HEK293T (cell line): ENCODE results near the gene ANKFN1.

Experiments used
- CTCF ChIA-PET: fragments of 350-600 bp; formaldehyde crosslinking; extraction: SDS; loops from one replicate; lab custom pipeline; 2021; ENCODE audit warnings: antibody characterized with exemption, inconsistent platforms; lab: Yijun Ruan, JAX
- POLR2A ChIA-PET: fragments of 350-600 bp; formaldehyde crosslinking; extraction: SDS; loops from one replicate; lab custom pipeline; 2020; ENCODE audit warnings: antibody characterized with exemption, inconsistent platforms; lab: Yijun Ruan, JAX
- DNase-seq: peaks from one replicate; pipeline ENCODE4 v3.0.0; 2012; ENCODE audit warnings: mixed read lengths; ENCODE audit errors: extremely low spot score
- ARNT ChIP-seq: fragments of 450-650 bp; IDR thresholded peaks from 2 replicates; pipeline ENCODE4 v1.6.1; 2017; ENCODE audit warnings: mild to moderate bottlenecking
- BHLHE40 ChIP-seq: fragments of 450-650 bp; IDR thresholded peaks from 2 replicates; pipeline ENCODE4 v1.6.1; 2016; ENCODE audit warnings: mild to moderate bottlenecking, moderate library complexity, borderline replicate concordance
- CTBP1 ChIP-seq: fragments of 450-650 bp; IDR thresholded peaks from 2 replicates; pipeline ENCODE4 v1.6.1; 2016; ENCODE audit warnings: borderline replicate concordance
- ELF4 ChIP-seq: fragments of 450-650 bp; IDR thresholded peaks from 2 replicates; pipeline ENCODE4 v1.6.1; 2017; ENCODE audit warnings: antibody characterized with exemption
- FOXA1 ChIP-seq: fragments of 450-650 bp; IDR thresholded peaks from 2 replicates; pipeline ENCODE4 v1.6.1; 2016; ENCODE audit warnings: mild to moderate bottlenecking
- FOXK2 ChIP-seq: fragments of 450-650 bp; IDR thresholded peaks from 2 replicates; pipeline ENCODE4 v1.6.1; 2016; ENCODE audit warnings: mild to moderate bottlenecking
- FOXM1 ChIP-seq: fragments of 450-650 bp; IDR thresholded peaks from 2 replicates; pipeline ENCODE4 v1.6.1; 2017; ENCODE audit warnings: mild to moderate bottlenecking, borderline replicate concordance
- HDGF ChIP-seq: fragments of 450-650 bp; IDR thresholded peaks from 2 replicates; pipeline ENCODE4 v1.6.1; 2017; ENCODE audit warnings: antibody characterized with exemption, borderline replicate concordance
- L3MBTL2 ChIP-seq: fragments of 450-650 bp; conservative IDR thresholded peaks from 2 replicates; pipeline ENCODE4 v1.6.1; 2016; ENCODE audit warnings: mild to moderate bottlenecking
- LEF1 ChIP-seq: fragments of 450-650 bp; IDR thresholded peaks from 2 replicates; pipeline ENCODE4 v1.6.1; 2017; ENCODE audit warnings: mild to moderate bottlenecking, borderline replicate concordance
- NFRKB ChIP-seq: fragments of 450-650 bp; IDR thresholded peaks from 2 replicates; pipeline ENCODE4 v1.6.1; 2016; ENCODE audit warnings: mild to moderate bottlenecking, moderate library complexity
- SP1 ChIP-seq: fragments of 450-650 bp; IDR thresholded peaks from 2 replicates; pipeline ENCODE4 v1.6.1; 2017
- SUZ12 ChIP-seq: fragments of 450-650 bp; IDR thresholded peaks from 2 replicates; pipeline ENCODE4 v1.6.1; 2016; ENCODE audit warnings: mild to moderate bottlenecking
- TARDBP ChIP-seq: fragments of 450-650 bp; IDR thresholded peaks from 2 replicates; pipeline ENCODE4 v1.6.1; 2016
- ZNF384 ChIP-seq: fragments of 450-650 bp; IDR thresholded peaks from 2 replicates; pipeline ENCODE4 v1.6.1; 2016
- TF ChIP-seq, protein P1 (sequence below): fragments of 450-650 bp; IDR thresholded peaks from 2 replicates; pipeline ENCODE4 v1.6.1; 2016

The ANKFN1 gene

GRCh38 chr17:56158915-56159825, 5.9 kb downstream of the ANKFN1 start:
- CTCF ChIA-PET: interaction anchor here (0.6 to 1.2 kb wide), 2 partner anchors 11 to 31 kb away, joined by 3 read pairs; no protein-coding TSS in a partner anchor
- no peak for DNase-seq
- POLR2A ChIA-PET: no interaction called here
- no peak for TF ChIP-seq CTBP1
- no peak for TF ChIP-seq L3MBTL2
- no peak for TF ChIP-seq FOXM1
- no peak for TF ChIP-seq SUZ12
- TF ChIP-seq LEF1: no peak
- no peak for TF ChIP-seq BHLHE40
- no peak for TF ChIP-seq FOXA1
- no peak for TF ChIP-seq HDGF
- TF ChIP-seq ELF4: no peak
- no peak for TF ChIP-seq FOXK2
- no peak for TF ChIP-seq NFRKB
- TF ChIP-seq, protein P1, sequence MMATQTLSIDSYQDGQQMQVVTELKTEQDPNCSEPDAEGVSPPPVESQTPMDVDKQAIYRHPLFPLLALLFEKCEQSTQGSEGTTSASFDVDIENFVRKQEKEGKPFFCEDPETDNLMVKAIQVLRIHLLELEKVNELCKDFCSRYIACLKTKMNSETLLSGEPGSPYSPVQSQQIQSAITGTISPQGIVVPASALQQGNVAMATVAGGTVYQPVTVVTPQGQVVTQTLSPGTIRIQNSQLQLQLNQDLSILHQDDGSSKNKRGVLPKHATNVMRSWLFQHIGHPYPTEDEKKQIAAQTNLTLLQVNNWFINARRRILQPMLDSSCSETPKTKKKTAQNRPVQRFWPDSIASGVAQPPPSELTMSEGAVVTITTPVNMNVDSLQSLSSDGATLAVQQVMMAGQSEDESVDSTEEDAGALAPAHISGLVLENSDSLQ: no peak
- TF ChIP-seq SP1: no peak
- TF ChIP-seq ARNT: no peak
- no peak for TF ChIP-seq TARDBP
- no peak for TF ChIP-seq ZNF384

- DNase-seq: no peak
- TF ChIP-seq ARNT (no peak), ZNF384 (no peak), NFRKB (no peak), HDGF (no peak), FOXM1 (no peak), L3MBTL2 (no peak), SUZ12 (no peak), BHLHE40 (no peak), FOXA1 (no peak), LEF1 (no peak), SP1 (no peak), FOXK2 (no peak), CTBP1 (no peak), ELF4 (no peak), TARDBP (no peak)
- TF ChIP-seq, protein P1: no peak
- ChIA-PET CTCF (interaction anchor here (0.6 to 1.2 kb wide), 2 partner anchors 10 to 30 kb away, joined by 3 read pairs; no protein-coding TSS in a partner anchor), POLR2A (no interaction called here)
These were observed 6.6 kb downstream of the ANKFN1 start for GRCh38 chr17:56159826-56160380.

GRCh38 chr17:56160422-56160821, 7.1 kb downstream of the ANKFN1 start:
- ChIA-PET POLR2A (no interaction called here), CTCF (interaction anchor here (1.2 kb wide), 1 partner anchor 10 kb away, joined by 3 read pairs; no protein-coding TSS in a partner anchor)

GRCh38 chr17:56165072-56165641, 11.9 kb downstream of the ANKFN1 start:
- DNase-seq: no peak
- POLR2A ChIA-PET: no interaction called here
- no peak for TF ChIP-seq BHLHE40
- TF ChIP-seq ARNT: no peak
- CTCF ChIA-PET: no interaction called here

More at GRCh38 chr17:56160422-56160821, 7.1 kb downstream of the ANKFN1 start:
- TF ChIP-seq NFRKB (no peak), HDGF (no peak), ZNF384 (no peak), LEF1 (no peak), SP1 (no peak), FOXM1 (no peak), FOXK2 (no peak), CTBP1 (no peak), BHLHE40 (no peak), ARNT (no peak), FOXA1 (no peak), ELF4 (no peak)
- TF ChIP-seq, protein P1: no peak
- no peak for DNase-seq

DNA sequence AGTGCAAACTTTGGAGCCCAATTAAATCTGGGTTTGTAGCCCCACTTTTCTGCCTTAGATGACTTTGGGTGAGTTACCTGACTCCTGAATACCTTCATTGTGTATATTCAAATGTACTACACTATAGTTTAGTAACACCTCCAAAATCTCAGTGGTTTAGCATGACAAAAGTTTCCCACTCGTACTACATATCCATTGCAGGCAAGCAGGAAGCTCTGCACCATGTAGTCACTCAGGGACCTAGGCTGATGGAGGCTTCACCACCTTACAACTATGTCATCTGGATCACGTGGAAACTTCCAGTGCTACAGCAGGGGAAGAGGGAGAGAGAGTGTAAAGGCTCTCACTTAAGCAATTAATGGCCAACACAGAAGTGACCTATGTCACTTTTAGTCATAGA, 14.2 kb downstream of the ANKFN1 start:
- DNase-seq: no peak
- TF ChIP-seq ZNF384 (no peak), BHLHE40 (no peak), FOXK2 (no peak), NFRKB (no peak), ELF4 (no peak)
- TF ChIP-seq, protein P1: no peak
- POLR2A ChIA-PET: no interaction called here
- CTCF ChIA-PET: interaction anchor here (0.6 kb wide), 1 partner anchor 51 kb away, joined by 3 read pairs; no protein-coding TSS in a partner anchor
